Lung microvascular endothelial cell (primary cell): ENCODE results near the gene GPSM1. TPM values are rescaled to one million over a fixed set of nuclear protein-coding genes. Genes with fewer than 3 reads are reported as not detected.
"Not testable (repeated sequence)": the region's sequence is repeated elsewhere in the genome, so short reads cannot be mapped to it uniquely, and the experiment has no call there.

Experiments used
- DNase-seq, 2 donors: peaks; one replicate each; pipeline versions ENCODE4 v3.0.0 to v3.0.0-alpha.2; 2010; ENCODE audit warnings: low read depth in 2 of 2
- total RNA-seq: library from RNA; depleted of rRNA; stranded (reverse); fragments of >200 nt; gene quantifications from 2 replicates; pipeline ENCODE4 v1.2.1, GENCODE V29; 2014

The GPSM1 gene
- total RNA-seq, 1 donor from 2014 or later, result 30.2 TPM

- no peak for DNase-seq
Measured at GRCh38 chr9:136344544-136345280, 17.4 kb downstream of the GPSM1 start.

- peak; percentile 58 to 69 for DNase-seq
Measured at GRCh38 chr9:136345281-136346156, 18.2 kb downstream of the GPSM1 start.

GRCh38 chr9:136346157-136346481 lies 18.8 kb downstream of the GPSM1 start:
- DNase-seq, result no peak

GRCh38 chr9:136346927-136347465 lies 19.7 kb downstream of the GPSM1 start:
- no peak for DNase-seq

GRCh38 chr9:136347472-136348256 lies 20.3 kb downstream of the GPSM1 start:
- peak in 1 of 2 donors; percentile 55 for DNase-seq

- no peak for DNase-seq
Measured at GRCh38 chr9:136348691-136349090, 21.4 kb downstream of the GPSM1 start.

- no peak for DNase-seq
Measured at GRCh38 chr9:136349546-136349945, 22.2 kb downstream of the GPSM1 start.

- DNase-seq, result no peak
Measured at GRCh38 chr9:136351252-136351800, 24.0 kb downstream of the GPSM1 start.

GRCh38 chr9:136351868-136352267 lies 24.5 kb downstream of the GPSM1 start:
- DNase-seq, result not testable (repeated sequence)

- DNase-seq, result no peak
Measured at GRCh38 chr9:136352682-136353081, 25.3 kb downstream of the GPSM1 start.

- no peak for DNase-seq
Measured at GRCh38 chr9:136353088-136353487, 25.7 kb downstream of the GPSM1 start.

GRCh38 chr9:136353757-136354488 lies 26.6 kb downstream of the GPSM1 start:
- DNase-seq, result no peak

GRCh38 chr9:136354592-136355085 lies 27.3 kb downstream of the GPSM1 start:
- DNase-seq, result no peak

GRCh38 chr9:136355616-136356557 lies 28.5 kb downstream of the GPSM1 start:
- DNase-seq, result no peak

- no peak for DNase-seq
Measured at GRCh38 chr9:136357202-136357725, 29.9 kb downstream of the GPSM1 start.

GRCh38 chr9:136358016-136358415 lies 30.7 kb downstream of the GPSM1 start:
- no peak for DNase-seq

GRCh38 chr9:136358888-136359287 lies 31.5 kb downstream of the GPSM1 start:
- DNase-seq, result no peak

GRCh38 chr9:136359774-136360718 lies 32.7 kb downstream of the GPSM1 start:
- no peak for DNase-seq
